Measurements from ENCODE around the gene CLINT1.
"Not testable (repeated sequence)": the region's sequence is repeated elsewhere in the genome, so short reads cannot be mapped to it uniquely, and the experiment has no call there.

The CLINT1 gene

DNA sequence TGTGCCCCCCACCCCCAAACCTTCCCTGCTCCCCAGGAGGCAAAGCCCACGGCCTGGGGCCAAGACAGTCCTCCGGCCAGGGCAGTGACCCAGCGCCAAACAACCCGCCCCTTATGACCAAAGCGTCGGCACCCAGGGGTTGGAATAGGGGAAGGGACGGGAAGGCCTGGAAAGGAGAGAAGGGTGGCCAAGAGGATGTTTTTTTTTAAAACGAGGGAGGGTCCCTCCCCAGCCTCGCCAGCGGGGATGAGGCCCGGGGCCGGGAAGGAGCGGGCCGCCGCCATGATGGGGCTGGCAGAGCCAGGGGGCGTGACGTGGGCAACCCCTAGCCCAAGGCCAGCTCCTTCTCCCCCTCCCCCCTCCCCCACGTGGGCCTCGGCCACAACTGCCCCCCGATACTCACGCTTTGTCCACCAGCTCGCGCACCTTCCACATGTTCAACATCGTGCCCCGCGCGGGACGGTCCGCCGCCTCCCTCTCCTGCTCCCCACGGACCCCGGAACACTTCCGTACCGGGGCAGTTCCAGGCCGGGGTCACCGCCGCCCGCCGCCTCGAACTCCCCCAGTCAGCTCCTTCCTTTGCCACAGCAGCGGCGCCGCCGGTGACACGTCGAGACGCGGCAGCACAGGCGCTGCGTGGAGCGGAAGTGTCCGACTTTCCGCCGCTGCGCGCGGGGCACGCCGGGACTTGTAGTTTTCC, at the start of gene CLINT1:
Gene CLINT1, minus strand, starts transcription at position 619 of the 700 bp plus-strand sequence. Its CDS starts 175 bp downstream, at position 444.
- peaks cover 26% of the 10 kb centered on the region for H3K4me1 Mint-ChIP-seq (ENCODE audit: low read depth)
- no peaks in the 10 kb centered on the region for H3K9me3 Mint-ChIP-seq
- intact Hi-C loops (cut with micrococcal nuclease) = loop anchor here (5.0 kb wide), 1 partner anchor 41 kb away; no protein-coding TSS in a partner anchor
- peak within 1 kb of the TSS; percentile 98 for H3K27ac Mint-ChIP-seq
- H3K36me3 Mint-ChIP-seq (ENCODE audit: low read depth) = peaks cover 12% of the 10 kb centered on the region
- no peaks in the 10 kb centered on the region for H3K27me3 Mint-ChIP-seq
- peak within 1 kb of the TSS; percentile 98 for H3K4me3 Mint-ChIP-seq

DNA sequence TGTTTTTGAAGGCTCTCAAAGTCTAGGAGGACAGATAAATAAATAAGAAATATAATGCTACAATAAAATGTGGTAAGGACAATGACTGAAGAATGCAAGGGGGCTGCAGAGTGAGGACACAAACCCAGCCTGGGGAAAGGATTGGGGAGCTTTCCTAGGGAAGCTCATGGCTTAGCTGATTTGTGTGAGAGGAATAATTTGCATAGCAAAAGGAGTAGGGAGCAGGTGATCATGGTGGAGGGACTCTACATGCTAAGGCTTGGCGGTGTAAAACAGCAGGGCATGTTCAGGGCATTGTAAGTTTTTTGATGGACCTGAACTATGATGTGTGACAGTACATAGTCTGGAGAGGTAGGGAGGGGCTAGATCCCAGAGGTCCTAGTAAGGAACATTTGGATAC, 49.5 kb upstream of the CLINT1 start:
- Mint-ChIP-seq H3K27ac (no peak overlapping the region), H3K36me3 (ENCODE audit: low read depth) (no peaks in the 10 kb centered on the region), H3K4me3 (no peak overlapping the region), H3K4me1 (ENCODE audit: low read depth) (no peaks in the 10 kb centered on the region), H3K27me3 (no peaks in the 10 kb centered on the region), H3K9me3 (no peaks in the 10 kb centered on the region)
- intact Hi-C loops (cut with micrococcal nuclease) = no loop called here

DNA sequence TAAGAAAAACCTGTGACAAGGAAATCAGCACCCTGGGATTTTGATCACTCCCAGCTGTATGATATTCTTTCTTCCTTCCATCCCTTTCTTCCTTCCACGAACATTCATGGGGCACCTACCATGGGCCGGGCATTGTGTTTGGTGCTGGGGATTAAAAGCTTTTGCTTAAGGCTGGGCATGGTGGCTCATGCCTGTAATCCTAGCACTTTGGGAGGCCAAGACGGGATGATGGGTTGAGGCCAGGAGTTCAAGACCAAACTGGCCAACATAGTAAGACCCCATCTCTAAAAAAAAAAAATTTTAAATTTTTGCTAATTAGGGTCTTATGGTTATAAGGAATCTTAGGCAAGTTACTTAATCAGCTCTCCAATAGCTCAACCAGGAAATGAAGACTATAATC, 48.5 kb upstream of the CLINT1 start:
- Mint-ChIP-seq H3K4me1 (ENCODE audit: low read depth) (no peaks in the 10 kb centered on the region), H3K9me3 (no peaks in the 10 kb centered on the region), H3K4me3 (no peak overlapping the region), H3K27me3 (no peaks in the 10 kb centered on the region), H3K36me3 (ENCODE audit: low read depth) (no peaks in the 10 kb centered on the region), H3K27ac (no peak overlapping the region)
- intact Hi-C loops (cut with micrococcal nuclease) = no loop called here

DNA sequence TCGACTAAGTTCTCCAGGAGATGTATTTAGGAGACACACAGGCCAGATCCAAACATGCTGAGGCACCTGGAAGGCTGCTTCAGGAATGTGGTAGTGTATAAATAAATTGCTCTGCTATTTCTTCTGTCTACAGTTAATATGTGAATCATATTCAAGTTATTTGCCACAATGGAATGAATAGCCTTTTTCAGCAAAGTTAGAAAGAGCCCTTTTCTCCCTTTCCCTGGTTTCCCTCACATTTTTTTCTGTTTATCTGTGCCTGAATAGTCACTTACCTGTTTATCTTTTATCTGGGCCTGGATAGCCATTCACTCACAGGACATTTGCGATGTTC, 44.1 kb upstream of the CLINT1 start:
- Mint-ChIP-seq H3K36me3 (ENCODE audit: low read depth) (no peaks in the 10 kb centered on the region), H3K27me3 (no peaks in the 10 kb centered on the region)

DNA sequence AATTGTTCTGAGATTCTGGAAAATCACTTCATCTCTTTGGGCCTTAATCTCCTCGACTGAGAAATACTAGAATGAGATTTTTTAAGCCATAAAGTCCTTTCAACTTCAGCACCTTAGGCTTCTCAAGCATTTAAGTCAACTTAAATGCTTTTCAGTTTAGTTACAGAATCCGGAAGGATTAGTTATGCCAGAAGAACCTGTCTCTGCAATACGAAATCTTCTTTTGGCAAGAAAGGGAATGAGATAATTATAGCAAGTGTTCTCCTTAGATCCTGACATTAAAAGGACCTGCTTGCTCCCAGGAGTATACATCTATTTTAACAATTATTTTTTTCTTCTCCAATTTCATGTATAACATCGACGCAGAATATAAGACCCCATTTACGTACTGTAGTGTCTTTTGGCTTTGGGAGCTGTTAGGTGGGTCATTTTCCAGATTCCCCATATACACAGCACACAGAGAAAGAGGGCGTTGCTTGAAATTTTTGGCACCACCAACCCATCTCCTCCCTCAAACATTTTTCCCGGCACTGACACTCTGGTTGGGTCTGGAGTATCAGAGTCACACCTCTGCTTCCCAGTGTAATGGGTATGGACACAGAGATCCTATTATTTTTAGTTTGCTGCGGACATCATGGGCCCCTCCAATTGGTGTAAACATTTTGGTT, 43.6 kb upstream of the CLINT1 start:
- intact Hi-C loops (cut with micrococcal nuclease) = no loop called here
- Mint-ChIP-seq H3K4me1 (ENCODE audit: low read depth) (no peaks in the 10 kb centered on the region), H3K27me3 (no peaks in the 10 kb centered on the region), H3K27ac (no peak overlapping the region), H3K9me3 (no peaks in the 10 kb centered on the region), H3K36me3 (ENCODE audit: low read depth) (no peaks in the 10 kb centered on the region), H3K4me3 (no peak overlapping the region)

More for the DNA sequence above, 44.1 kb upstream of the CLINT1 start:
- H3K9me3 Mint-ChIP-seq = no peaks in the 10 kb centered on the region
- no peak overlapping the region for H3K27ac Mint-ChIP-seq
- H3K4me1 Mint-ChIP-seq (ENCODE audit: low read depth) = no peaks in the 10 kb centered on the region
- intact Hi-C loops (cut with micrococcal nuclease) = no loop called here
- no peak overlapping the region for H3K4me3 Mint-ChIP-seq

DNA sequence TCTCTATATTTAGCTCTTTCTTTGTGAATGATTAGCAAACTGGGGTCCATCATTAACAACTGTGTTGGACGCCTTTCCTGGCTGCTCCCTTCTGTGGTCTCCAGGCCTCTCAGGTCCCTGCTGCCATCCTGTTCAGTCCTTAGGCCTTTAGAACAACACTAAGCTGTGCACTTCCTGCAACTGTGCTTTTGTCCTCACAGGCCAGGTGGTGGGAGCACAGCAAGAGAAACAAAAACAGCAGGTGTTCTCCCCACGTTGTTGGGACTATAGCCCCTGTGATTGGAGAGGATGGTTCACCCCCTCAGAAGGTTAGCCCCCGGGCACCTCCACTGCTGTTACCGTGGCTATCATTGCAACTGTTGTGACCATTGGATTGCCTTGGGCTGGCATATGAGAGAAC, 41.7 kb upstream of the CLINT1 start:
- Mint-ChIP-seq H3K27ac (no peak overlapping the region), H3K4me3 (no peak overlapping the region), H3K36me3 (ENCODE audit: low read depth) (no peaks in the 10 kb centered on the region), H3K9me3 (no peaks in the 10 kb centered on the region), H3K4me1 (ENCODE audit: low read depth) (no peaks in the 10 kb centered on the region), H3K27me3 (no peaks in the 10 kb centered on the region)
- intact Hi-C loops (cut with micrococcal nuclease) = no loop called here

DNA sequence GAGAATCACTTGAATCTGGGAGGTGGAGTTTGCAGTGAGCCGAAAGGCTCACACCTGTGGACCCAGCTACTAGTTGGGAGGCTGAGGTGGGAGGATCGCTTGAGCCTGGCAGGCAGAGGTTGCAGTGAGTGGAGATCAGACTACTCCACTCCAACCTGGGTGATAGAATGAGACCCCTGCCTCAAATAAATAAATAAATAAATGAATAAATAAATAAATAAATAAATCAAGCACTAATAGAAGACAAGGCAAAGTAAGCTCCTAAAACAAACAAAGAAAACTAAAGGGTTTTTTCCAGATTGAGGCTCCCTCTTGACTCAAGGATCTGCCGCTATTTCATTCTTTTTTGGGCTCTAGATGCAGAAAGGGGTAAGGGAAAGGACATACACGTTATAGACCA, 34.7 kb upstream of the CLINT1 start:
- H3K27me3 Mint-ChIP-seq = no peaks in the 10 kb centered on the region
- no peaks in the 10 kb centered on the region for H3K36me3 Mint-ChIP-seq (ENCODE audit: low read depth)
- no peak overlapping the region for H3K4me3 Mint-ChIP-seq
- intact Hi-C loops (cut with micrococcal nuclease) = no loop called here
- no peak overlapping the region for H3K27ac Mint-ChIP-seq
- H3K4me1 Mint-ChIP-seq (ENCODE audit: low read depth) = no peaks in the 10 kb centered on the region
- H3K9me3 Mint-ChIP-seq = no peaks in the 10 kb centered on the region

DNA sequence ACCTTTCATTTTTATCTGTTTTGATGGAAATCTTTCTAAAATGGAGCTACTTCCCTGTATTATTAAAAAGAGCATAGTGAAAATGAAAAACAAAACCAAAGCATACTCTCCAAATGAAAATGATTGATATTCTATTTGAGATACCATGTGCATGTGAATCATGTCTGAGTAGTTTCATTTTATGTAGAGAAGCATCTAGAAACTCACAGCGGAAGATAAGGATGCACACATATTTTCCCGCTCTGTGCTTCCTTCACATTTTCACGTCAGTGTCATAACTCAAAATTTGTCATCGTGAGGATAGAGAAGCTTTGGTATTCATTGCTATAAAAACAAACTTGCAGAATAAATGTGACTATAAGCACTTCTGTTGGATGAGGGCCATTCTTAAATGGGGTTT, 34.0 kb upstream of the CLINT1 start:
- intact Hi-C loops (cut with micrococcal nuclease) = no loop called here
- Mint-ChIP-seq H3K27ac (no peak overlapping the region), H3K27me3 (no peaks in the 10 kb centered on the region), H3K9me3 (no peaks in the 10 kb centered on the region), H3K4me3 (no peak overlapping the region), H3K4me1 (ENCODE audit: low read depth) (no peaks in the 10 kb centered on the region), H3K36me3 (ENCODE audit: low read depth) (no peaks in the 10 kb centered on the region)

DNA sequence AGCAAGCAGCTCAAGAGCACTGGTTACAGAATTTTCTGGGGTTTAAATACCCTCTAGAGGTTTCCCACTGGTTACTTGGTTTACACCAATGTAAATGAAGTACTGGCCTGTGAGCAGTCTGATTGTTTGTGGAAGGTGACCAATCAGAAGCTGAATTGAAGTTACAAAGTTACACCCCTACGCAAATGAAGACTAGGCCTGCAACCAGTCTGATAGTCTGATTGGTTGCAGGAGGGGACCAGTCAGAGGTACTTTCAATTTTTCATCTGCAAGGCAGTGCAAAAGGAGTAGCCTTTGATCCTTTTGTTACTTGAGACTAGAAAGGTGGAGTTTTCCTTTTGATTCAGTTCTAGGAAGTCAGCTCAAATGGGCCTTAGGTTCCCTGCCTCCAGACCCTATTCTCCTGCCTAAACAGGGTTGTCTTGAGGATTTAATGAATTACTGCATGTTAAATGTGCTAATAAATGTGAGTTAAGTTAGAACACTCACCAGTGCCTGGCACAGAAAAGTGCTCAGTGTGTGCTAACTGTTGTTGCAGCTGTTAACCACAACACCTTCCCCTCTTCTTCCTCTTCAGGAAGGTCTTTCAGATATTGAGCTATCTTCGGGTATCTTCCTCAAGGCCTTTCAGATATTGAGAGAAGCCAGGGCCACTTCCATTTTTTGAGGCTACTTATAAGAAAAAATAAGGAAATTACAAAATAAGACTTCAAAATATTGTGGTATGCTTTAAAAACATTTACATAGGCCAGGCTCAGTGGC, 32.1 kb upstream of the CLINT1 start:
- Mint-ChIP-seq H3K9me3 (no peaks in the 10 kb centered on the region), H3K4me1 (ENCODE audit: low read depth) (no peaks in the 10 kb centered on the region), H3K27me3 (no peaks in the 10 kb centered on the region), H3K4me3 (no peak overlapping the region), H3K27ac (no peak overlapping the region), H3K36me3 (ENCODE audit: low read depth) (no peaks in the 10 kb centered on the region)
- intact Hi-C loops (cut with micrococcal nuclease) = no loop called here

DNA sequence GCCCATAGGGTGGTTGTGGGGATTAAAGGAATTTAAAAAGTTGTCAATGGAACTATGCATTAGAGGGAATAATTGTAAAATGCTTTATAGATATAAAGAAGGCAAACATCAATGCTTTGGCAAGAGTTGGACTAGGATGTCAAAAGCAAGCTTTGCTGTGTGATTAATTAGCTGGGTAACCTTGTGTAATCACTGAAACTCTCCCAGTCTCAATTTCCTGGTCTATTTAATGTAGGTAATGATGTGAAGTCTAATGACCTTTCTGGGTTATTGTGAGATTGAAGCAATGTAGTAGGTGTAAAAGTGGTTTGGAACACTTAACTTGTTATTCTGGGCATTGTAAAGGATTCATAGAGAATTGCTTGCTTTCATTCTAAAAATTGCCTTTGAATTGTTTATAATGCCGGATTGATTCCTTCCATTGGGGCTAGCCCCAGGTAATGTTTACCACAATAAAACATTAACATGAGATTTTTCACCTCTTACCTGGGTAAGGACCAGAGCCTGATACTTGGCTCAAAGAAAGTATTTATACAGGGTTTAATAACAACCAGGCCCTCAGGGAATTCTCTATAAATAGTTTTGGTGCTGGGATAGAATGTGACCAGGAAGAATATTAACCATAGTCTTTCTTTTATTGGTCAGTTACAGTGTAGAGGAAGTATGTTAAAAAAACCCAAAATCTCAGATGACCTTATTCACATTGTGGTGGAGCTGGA, 30.0 kb upstream of the CLINT1 start:
- intact Hi-C loops (cut with micrococcal nuclease) = no loop called here

DNA sequence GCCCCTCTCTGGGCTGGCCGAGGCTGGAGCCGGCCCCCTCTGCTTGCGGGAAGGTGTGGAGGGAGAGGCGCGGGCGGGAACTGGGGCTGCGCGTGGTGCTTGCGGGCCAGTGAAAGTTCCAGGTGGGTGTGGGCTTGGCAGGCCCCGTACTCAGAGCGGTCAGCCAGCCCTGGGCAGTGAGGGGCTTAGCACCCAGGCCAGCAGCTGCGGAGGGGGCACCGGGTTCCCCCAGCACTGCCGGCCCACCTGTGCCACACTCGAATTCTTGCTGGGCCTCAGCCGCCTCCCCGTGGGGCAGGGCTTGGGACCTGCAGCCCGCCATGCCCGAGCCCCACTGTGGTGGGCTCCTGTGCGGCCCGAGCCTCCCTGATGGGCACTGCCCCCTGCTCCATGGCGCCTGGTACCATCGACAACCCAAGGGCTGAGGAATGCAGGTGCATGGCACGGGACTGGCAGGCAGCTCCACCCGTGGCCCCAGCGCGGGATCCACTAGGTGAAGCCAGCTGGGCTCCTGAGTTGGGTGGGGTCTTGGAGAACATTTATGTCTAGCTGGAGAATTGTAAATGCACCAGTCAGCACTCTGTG, 27.9 kb upstream of the CLINT1 start:
- Mint-ChIP-seq H3K27me3 (no peaks in the 10 kb centered on the region), H3K4me1 (ENCODE audit: low read depth) (no peaks in the 10 kb centered on the region), H3K9me3 (no peaks in the 10 kb centered on the region), H3K36me3 (ENCODE audit: low read depth) (no peaks in the 10 kb centered on the region), H3K4me3 (no peak overlapping the region), H3K27ac (no peak overlapping the region)
- intact Hi-C loops (cut with micrococcal nuclease) = no loop called here

More for the DNA sequence above, 30.0 kb upstream of the CLINT1 start:
- Mint-ChIP-seq H3K4me3 (no peak overlapping the region), H3K27ac (no peak overlapping the region), H3K9me3 (no peaks in the 10 kb centered on the region), H3K36me3 (ENCODE audit: low read depth) (no peaks in the 10 kb centered on the region), H3K27me3 (no peaks in the 10 kb centered on the region), H3K4me1 (ENCODE audit: low read depth) (no peaks in the 10 kb centered on the region)

DNA sequence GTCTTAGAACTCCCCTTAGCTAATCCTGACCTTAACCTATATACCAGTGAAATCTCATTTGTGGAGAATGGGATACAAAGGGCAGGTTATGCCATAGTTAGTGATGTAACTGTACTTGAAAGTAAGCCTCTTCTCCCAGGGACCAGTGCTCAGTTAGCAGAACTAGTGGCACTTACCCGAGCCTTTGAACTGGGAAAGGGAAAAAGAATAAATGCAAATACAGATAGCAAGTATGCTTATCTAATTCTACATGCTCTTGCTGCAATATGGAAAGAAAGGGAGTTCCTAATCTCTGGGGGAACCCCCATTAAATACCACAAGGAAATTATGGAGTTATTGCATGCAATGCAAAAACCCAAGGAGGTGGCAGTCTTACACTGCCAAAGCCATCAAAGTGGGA, 26.1 kb upstream of the CLINT1 start:
- H3K4me1 Mint-ChIP-seq (ENCODE audit: low read depth); H3K4me3 Mint-ChIP-seq; H3K27ac Mint-ChIP-seq; H3K27me3 Mint-ChIP-seq; H3K36me3 Mint-ChIP-seq (ENCODE audit: low read depth); H3K9me3 Mint-ChIP-seq; intact Hi-C loops (cut with micrococcal nuclease): not testable (repeated sequence)

DNA sequence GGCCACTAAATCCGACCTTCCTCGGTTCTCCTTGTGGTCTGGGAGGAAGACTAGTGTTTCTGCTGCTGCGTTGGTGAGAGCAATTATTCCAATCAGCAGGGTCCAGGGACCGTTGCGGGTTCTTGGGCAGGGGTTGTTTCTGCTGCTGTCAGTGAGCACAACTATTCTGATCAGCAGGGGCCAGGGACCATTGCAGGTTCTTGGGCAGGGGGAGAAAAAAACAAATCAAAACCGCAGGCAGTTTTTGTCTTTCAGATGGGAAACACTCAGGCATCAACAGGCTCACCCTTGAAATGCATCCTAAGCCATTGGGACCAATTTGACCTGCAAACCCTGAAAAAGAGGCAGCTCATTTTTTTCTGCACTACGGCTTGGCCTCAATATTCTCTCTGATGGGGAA, 22.6 kb upstream of the CLINT1 start:
- intact Hi-C loops (cut with micrococcal nuclease); H3K27me3 Mint-ChIP-seq; H3K4me3 Mint-ChIP-seq; H3K36me3 Mint-ChIP-seq (ENCODE audit: low read depth); H3K4me1 Mint-ChIP-seq (ENCODE audit: low read depth); H3K9me3 Mint-ChIP-seq; H3K27ac Mint-ChIP-seq: not testable (repeated sequence)

DNA sequence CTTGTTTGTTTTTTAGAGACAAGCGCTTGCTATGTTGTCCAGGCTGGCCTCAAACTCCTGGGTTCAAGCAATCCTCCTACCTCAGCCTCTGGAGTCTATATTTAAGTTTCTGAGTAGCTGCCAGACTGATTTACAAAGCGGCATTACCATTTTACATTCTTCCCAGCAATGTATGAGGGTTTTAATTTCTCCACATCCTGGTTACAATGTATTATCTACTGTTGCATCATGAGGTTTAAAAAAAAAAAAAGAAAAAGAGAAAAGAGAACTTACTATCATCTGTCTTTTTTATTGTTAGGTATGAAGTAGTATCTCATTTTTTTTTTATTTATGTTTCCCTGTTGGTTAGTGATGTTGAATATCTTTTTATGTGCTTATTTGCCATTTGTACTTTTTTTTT, 18.9 kb upstream of the CLINT1 start:
- H3K36me3 Mint-ChIP-seq (ENCODE audit: low read depth) = no peaks in the 10 kb centered on the region
- intact Hi-C loops (cut with micrococcal nuclease) = no loop called here
- H3K9me3 Mint-ChIP-seq = no peaks in the 10 kb centered on the region
- peaks cover 8% of the 10 kb centered on the region for H3K4me1 Mint-ChIP-seq (ENCODE audit: low read depth)
- no peaks in the 10 kb centered on the region for H3K27me3 Mint-ChIP-seq
- no peak overlapping the region for H3K4me3 Mint-ChIP-seq
- no peak overlapping the region for H3K27ac Mint-ChIP-seq
